Measurements from ENCODE around the gene GLT1D1.
"Not testable (repeated sequence)": the region's sequence is repeated elsewhere in the genome, so short reads cannot be mapped to it uniquely, and the experiment has no call there.

Gene GLT1D1

DNA sequence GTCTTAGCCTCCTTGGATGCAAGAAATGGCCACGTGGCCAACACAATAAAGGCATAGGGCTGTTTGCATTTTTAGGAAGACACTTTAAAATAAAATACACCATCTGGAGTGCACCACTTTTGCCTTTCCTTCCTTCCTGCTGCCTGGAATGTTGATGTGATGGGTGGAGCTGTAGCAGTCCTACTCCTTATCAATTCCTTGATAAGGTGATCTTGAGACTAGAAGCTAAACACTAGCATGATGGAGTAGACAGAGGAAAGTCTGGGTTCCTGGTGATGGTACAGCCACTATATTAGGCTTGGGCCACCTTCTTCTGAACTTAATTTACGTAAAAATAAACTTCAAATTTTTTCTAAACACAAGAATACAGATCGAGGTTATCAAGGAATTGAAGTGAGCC lies 2.9 kb upstream of the GLT1D1 start:
- TF ChIP-seq ZFX (IDR thresholded peaks at IDR 0.05; ENCODE audit: borderline replicate concordance) (no peak), CTCF (IDR thresholded peaks at IDR 0.05) (no peak)
- no peak overlapping the region for H3K27ac ChIP-seq

- H3K27ac ChIP-seq, result not testable (repeated sequence)
Observed at GRCh38 chr12:128851429-128851828, 1.8 kb upstream of the GLT1D1 start.

DNA sequence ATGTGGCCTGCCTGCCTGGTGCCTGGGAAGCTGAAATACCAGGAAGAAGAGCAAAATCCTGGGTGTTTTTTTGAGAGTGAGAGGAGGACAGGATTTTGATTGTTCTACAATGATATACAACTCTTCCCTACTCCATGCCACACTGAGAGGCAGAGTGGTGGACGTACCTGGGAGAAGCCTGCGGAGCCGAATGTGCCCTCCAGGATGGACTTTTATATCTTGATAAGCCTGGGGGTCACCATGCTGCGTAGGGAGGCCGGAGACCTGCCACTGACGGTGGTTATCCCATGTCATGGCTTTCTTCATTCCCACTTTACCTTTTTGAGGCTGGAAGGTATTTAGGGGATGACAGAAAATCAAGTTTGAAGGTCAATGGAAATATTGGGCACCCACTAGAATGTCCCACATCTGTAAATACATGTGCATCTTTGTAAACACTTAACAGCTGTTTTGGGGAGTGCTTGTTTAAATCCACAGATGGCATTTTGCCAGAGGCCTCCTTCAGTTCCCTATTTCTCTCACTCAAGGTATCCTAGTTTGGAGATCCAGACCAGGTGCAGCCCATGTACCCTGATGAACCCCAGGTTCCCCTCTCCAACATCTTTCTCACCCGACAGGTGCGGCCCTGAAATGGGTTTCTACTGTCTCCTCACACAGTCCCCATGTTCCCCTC lies 1.1 kb upstream of the GLT1D1 start:
- TF ChIP-seq ZFX (IDR thresholded peaks at IDR 0.05; ENCODE audit: borderline replicate concordance) (no peak), CTCF (IDR thresholded peaks at IDR 0.05) (no peak)
- H3K27ac ChIP-seq, result no peak overlapping the region

- TF ChIP-seq ZFX (IDR thresholded peaks at IDR 0.05; ENCODE audit: borderline replicate concordance), result no peak
- H3K27ac ChIP-seq, result no peak overlapping the region
Observed at GRCh38 chr12:128853600-128854197, 421 bp downstream of the GLT1D1 start.

- H3K27ac ChIP-seq, result no peak overlapping the region
- no peak for TF ChIP-seq ZFX (IDR thresholded peaks at IDR 0.05; ENCODE audit: borderline replicate concordance)
- no peak for TF ChIP-seq CTCF (IDR thresholded peaks at IDR 0.05)
Observed at GRCh38 chr12:128856035-128856790, 2.9 kb downstream of the GLT1D1 start.

DNA sequence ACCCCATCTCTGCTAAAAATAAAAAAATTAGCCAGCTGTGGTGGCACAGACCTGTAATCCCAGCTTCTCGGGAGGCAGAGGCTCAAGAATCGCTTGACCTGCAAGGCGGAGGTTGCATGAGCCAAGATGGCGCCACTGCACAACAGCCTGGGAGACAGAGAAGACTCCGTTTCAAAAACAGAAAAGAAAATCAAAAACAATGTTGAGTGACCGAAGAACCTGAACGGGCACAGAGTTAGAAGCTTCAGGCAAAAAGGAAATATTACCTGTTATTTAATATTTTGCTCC lies 3.5 kb downstream of the GLT1D1 start:
- no peak for TF ChIP-seq ZFX (IDR thresholded peaks at IDR 0.05; ENCODE audit: borderline replicate concordance)
- TF ChIP-seq CTCF (IDR thresholded peaks at IDR 0.05), result no peak
- H3K27ac ChIP-seq, result no peak overlapping the region

DNA sequence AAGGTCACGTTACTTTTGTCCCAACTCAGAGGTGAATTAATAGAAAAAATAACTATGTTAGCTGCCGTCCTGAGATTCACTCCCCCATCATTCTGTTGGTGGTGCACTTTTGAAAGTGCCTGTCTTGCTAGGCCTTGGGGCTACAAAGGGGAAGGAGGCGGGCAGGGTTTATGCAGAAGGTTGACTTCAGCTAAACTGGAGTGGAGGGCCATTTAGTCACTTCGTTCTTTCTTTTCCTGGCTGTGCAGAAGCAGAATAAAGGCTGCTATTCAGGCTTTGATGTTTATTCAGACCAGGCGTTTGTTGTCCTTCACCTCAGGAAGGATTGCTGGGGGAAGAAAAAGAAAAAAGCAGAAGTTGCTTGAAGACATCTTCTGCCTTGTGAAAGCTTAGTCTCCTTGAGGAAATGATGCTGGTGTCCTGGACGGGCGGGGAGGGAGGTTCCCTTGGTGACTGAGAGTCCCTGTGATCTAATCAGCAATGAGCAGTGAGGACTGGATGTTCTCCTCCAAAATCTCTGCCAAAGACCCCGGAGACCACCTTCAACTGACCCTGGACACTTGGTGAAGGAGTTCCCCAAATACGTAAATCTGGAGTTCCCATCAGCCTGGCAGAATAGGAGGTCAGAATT lies 4.0 kb downstream of the GLT1D1 start:
- no peak for TF ChIP-seq CTCF (IDR thresholded peaks at IDR 0.05)
- no peak for TF ChIP-seq ZFX (IDR thresholded peaks at IDR 0.05; ENCODE audit: borderline replicate concordance)
- H3K27ac ChIP-seq, result no peak overlapping the region

DNA sequence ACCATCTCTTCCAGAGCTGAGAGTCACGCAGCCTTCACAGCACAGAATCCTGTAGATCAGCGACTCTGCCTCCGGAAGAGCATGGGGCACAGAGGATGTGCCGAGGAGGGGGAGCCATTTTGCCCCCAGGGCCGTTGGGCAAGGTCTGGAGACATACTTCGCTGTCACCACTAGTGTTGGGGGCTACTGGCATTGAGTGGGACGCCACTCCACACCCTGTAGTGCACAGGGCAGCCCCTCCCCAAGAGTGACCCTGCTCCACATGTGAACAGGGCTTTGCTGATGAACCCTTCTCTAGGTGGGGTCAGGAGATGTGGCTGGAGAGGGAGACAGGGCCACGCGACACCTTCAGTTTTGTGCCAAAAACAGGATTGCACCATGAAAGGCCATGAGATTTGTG lies 6.0 kb downstream of the GLT1D1 start:
- TF ChIP-seq ZFX (IDR thresholded peaks at IDR 0.05; ENCODE audit: borderline replicate concordance) (no peak), CTCF (IDR thresholded peaks at IDR 0.05) (no peak)
- no peak overlapping the region for H3K27ac ChIP-seq
